ENCODE measurements around the gene NRP1.

DNA sequence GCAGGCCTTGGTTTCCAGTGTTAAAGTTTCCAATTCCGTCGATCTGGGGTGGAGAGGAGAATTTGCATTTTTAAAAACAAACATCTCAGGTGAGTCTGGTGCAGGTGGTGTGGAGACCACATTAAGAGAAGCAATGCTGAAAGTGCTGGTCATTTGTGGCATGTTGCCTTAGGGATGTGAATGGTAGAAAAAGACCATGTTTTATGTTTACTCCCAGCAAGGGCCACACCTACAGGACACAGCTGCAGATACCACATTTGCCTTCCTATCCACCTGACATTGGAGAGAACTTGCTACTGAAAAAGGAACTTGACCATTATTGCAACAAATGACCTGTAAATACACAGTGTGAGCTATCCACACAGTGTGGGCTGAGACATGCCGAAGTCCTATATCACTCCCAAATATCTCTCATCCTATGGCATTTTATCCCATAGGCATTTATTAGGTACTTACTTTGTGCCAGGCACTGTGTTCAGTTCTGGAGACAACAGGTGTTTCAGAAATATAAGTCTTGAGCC lies 183.1 kb downstream of the NRP1 start:
- TF ChIP-seq CTCF (IDR thresholded peaks at IDR 0.05 in 8 of 11, conservative IDR thresholded peaks at IDR 0.05 in 3 of 11) (no peak), POLR2AphosphoS5 (IDR thresholded peaks at IDR 0.05) (no peak), POLR2A (IDR thresholded peaks at IDR 0.05) (no peak)

Measured in spleen (tissue), 7 donors.